ENCODE measurements around the gene LAPTM4A.
"Not testable (repeated sequence)": the region's sequence is repeated elsewhere in the genome, so short reads cannot be mapped to it uniquely, and the experiment has no call there.

The LAPTM4A gene

GRCh38 chr2:20050104-20050645 is 1.3 kb downstream of the LAPTM4A start:
- DNase-seq = peak in 1 of 2 donors; percentile 7

- DNase-seq = no peak
Measured at GRCh38 chr2:20049637-20050036, 1.8 kb downstream of the LAPTM4A start.

GRCh38 chr2:20048488-20049448 is 2.7 kb downstream of the LAPTM4A start:
- no peak for DNase-seq

GRCh38 chr2:20045712-20046292 is 5.6 kb downstream of the LAPTM4A start:
- DNase-seq = not testable (repeated sequence)

- no peak for DNase-seq
Measured at GRCh38 chr2:20044778-20045177, 6.7 kb downstream of the LAPTM4A start.

GRCh38 chr2:20042531-20042930 is 8.9 kb downstream of the LAPTM4A start:
- DNase-seq = no peak

- DNase-seq = no peak
Measured at GRCh38 chr2:20040489-20041172, 10.8 kb downstream of the LAPTM4A start.

- DNase-seq = no peak
Measured at GRCh38 chr2:20037660-20038059, 13.8 kb downstream of the LAPTM4A start.

GRCh38 chr2:20035955-20036666 is 15.3 kb downstream of the LAPTM4A start:
- no peak for DNase-seq

GRCh38 chr2:20034821-20035220 is 16.6 kb downstream of the LAPTM4A start:
- no peak for DNase-seq

- DNase-seq = no peak
Measured at GRCh38 chr2:20034218-20034617, 17.2 kb downstream of the LAPTM4A start.

GRCh38 chr2:20033322-20033721 is 18.1 kb downstream of the LAPTM4A start:
- DNase-seq = no peak

- DNase-seq = no peak
Measured at GRCh38 chr2:20030224-20030623, 21.2 kb downstream of the LAPTM4A start.

- no peak for DNase-seq
Measured at GRCh38 chr2:20027705-20028434, 23.6 kb downstream of the LAPTM4A start.

- no peak for DNase-seq
Measured at GRCh38 chr2:20027260-20027677, 24.2 kb downstream of the LAPTM4A start.

GRCh38 chr2:20025065-20025786 is 26.2 kb downstream of the LAPTM4A start:
- no peak for DNase-seq

- DNase-seq = no peak
Measured at GRCh38 chr2:20023688-20024087, 27.7 kb downstream of the LAPTM4A start.

- DNase-seq = no peak
Measured at GRCh38 chr2:20021405-20022009, 29.9 kb downstream of the LAPTM4A start.

- DNase-seq = no peak
Measured at GRCh38 chr2:20019747-20020146, 31.7 kb downstream of the LAPTM4A start.

- DNase-seq = no peak
Measured at GRCh38 chr2:20018601-20019152, 32.8 kb downstream of the LAPTM4A start.
